ENCODE results near the gene GRAMD4.
A peak's percentile ranks its signal among the peaks of the same experiment; 100 is the strongest.

GRAMD4 gene

DNA sequence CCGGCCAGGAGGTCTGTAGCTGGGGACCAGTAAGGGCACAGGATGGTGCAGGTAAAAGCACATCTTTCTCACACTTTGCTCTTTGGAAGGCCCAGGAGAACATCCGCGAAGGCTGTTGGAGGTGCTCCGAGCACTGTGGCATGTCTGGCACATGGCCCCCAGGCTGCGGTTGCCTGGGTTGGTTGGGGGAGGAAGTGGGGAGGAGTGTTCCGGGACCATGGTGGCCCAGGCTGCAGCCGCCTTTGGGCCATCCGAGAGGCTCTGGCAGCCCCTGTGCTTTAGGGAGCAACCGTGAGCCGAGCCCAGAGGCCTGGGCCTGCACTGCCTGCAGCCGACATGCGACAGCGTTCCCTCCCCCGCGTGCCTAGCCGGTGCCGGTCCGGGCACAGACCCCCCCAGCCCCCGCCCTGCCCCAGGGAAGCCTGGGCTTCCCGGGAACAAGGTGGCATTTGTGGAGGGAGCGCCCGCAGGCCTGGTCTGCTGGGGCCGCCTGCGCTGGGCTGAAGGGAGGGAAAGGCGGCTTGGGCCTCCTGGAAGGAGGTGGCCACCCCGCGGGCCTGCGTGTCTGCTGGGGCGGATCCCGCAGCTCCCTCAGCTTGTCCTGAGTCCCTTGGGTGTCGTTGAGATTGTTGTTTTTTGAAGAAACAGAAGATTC lies 57.9 kb downstream of the GRAMD4 start:
- TF ChIP-seq, protein P1, sequence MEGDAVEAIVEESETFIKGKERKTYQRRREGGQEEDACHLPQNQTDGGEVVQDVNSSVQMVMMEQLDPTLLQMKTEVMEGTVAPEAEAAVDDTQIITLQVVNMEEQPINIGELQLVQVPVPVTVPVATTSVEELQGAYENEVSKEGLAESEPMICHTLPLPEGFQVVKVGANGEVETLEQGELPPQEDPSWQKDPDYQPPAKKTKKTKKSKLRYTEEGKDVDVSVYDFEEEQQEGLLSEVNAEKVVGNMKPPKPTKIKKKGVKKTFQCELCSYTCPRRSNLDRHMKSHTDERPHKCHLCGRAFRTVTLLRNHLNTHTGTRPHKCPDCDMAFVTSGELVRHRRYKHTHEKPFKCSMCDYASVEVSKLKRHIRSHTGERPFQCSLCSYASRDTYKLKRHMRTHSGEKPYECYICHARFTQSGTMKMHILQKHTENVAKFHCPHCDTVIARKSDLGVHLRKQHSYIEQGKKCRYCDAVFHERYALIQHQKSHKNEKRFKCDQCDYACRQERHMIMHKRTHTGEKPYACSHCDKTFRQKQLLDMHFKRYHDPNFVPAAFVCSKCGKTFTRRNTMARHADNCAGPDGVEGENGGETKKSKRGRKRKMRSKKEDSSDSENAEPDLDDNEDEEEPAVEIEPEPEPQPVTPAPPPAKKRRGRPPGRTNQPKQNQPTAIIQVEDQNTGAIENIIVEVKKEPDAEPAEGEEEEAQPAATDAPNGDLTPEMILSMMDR (IDR thresholded peaks at IDR 0.05; ENCODE audit: low read length, missing control alignments): no peak
- no peak for DNase-seq (ENCODE audit: low read depth)
- H3K4me3 ChIP-seq (replicated peaks; ENCODE audit: low read depth, low read length): no peak overlapping the region

DNA sequence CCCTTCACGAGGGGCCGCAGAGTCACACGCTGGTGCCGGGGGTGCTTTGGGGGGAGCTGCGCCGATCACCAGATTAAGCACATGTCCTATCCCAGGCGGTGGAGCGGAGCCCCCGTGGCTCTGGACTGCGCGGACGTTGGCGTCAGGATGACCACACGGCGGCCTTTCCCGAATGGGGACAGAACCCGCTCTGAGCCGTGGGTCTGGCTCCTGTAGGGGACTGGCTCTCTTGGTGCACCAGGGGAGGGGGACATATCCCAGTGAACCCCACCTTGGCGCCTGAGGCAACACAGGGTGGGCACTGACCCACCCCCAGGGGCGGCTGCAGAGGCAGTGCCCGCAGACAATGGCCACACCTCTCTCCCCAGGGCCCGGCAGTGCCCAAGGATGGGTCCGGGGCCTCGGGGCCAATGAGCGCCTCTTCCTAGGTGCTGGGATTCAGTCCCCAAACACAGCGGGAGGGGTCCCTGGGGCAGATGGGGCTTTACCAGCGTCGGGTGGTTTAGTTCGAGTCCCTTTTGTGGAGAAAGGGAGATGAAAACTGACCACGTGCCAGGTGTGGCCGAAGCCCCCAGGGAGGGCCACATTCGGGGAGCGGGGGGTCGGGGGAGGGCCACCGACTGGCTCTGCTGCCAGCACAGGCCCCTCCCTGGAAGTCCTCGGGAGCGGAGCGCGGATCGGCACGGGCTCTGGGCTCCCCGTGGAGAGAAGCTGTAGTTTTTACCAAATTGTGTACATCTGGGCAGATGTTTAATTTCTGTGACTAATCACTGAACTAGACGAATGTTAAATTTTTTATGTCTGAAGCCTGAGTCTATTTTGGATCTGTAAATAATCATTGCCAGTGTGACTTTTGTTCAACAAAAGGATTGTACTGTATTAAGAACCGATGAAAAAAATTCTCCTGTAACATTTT lies 58.9 kb downstream of the GRAMD4 start:
- H3K4me3 ChIP-seq (replicated peaks; ENCODE audit: low read depth, low read length): no peak overlapping the region
- TF ChIP-seq, protein P1 (IDR thresholded peaks at IDR 0.05; ENCODE audit: low read length, missing control alignments): no peak
- DNase-seq (ENCODE audit: low read depth): no peak

DNA sequence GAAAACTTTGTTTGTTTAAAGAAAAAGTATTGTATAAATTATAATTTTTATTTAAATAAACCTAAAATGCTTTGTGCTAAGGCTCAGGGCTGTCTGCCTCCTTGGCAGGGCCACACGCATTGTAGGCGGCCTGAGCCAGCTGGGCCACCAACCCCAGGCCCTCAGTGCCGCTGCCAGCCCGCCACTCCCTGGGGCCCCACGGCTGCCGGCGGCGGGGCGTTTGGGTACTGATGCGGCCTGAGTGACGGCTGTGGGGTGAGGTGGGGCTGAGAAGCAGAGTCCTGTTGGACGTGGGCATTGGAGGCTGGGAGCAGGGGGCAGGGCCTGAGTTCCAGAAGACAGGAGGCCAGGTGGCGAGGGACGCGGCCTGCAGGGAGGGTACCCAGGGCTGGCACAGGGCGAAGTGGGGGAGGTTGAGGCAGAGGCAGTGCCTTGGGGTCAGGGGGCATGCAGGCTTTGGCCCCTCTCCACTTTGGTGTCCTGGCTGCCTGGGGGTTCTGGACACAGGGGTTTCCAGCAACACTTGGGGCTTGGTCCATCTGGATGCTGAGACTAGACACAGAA lies 59.6 kb downstream of the GRAMD4 start:
- TF ChIP-seq, protein P1 (IDR thresholded peaks at IDR 0.05; ENCODE audit: low read length, missing control alignments): no peak

DNA sequence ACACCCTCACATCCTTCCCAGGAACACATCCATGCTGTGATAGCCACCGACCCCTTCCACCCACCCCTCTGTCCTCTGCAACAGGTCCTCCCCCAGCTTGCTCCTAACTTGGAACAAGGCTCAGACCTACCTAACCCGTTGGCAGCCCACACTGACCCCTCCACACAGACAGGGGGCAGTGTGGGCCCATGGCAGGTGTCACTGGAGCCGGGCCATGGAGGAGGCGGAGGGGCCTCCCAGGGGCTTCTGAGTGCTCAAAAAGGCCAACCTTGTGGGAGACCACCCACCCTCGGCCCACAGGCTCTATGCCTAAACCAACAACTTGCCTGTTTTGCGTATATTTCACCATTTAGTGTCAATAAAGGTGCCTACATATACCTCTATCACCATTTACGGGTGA lies 60.8 kb downstream of the GRAMD4 start:
- H3K4me3 ChIP-seq (replicated peaks; ENCODE audit: low read depth, low read length): no peak overlapping the region
- TF ChIP-seq, protein P1 (IDR thresholded peaks at IDR 0.05; ENCODE audit: low read length, missing control alignments): peak; percentile 17
- DNase-seq (ENCODE audit: low read depth): no peak

More for the DNA sequence above, 59.6 kb downstream of the GRAMD4 start:
- no peak for DNase-seq (ENCODE audit: low read depth)
- no peak overlapping the region for H3K4me3 ChIP-seq (replicated peaks; ENCODE audit: low read depth, low read length)

DNA sequence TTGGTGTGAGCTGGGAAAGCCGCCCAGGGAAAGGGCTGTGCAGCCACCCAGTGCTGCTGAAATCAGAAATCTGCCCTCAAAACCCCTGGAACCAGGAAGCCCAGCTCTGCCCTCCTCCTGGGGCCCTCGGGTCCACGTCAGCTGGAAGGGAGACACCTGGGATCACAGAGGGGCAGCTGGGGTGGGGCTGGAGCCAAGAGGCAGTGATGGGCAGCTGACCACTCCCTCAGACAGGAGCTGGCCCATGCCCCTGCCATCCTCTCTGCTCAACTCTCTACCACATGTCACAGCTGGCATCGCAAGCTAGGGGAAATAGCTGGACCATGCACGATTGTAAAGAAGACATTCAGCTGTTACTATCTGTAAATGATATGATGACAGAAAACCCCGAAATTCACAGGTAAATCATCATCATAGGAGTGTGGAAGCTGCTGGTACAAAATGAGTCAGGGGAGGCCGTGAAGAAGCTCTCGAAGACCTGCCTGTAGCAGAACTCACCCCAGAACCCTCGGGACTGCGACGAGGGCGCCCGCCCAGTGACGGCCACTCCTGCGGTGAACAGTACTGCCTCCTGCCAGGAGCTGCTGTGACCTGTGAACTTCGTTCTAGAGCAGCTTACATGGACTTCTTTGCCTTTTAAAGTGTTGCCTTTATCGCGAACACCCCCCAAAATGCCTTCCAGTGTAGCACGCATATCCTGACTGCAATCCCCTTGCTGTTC lies 62.0 kb downstream of the GRAMD4 start:
- no peak for DNase-seq (ENCODE audit: low read depth)
- TF ChIP-seq, protein P1 (IDR thresholded peaks at IDR 0.05; ENCODE audit: low read length, missing control alignments): no peak
- no peak overlapping the region for H3K4me3 ChIP-seq (replicated peaks; ENCODE audit: low read depth, low read length)

DNA sequence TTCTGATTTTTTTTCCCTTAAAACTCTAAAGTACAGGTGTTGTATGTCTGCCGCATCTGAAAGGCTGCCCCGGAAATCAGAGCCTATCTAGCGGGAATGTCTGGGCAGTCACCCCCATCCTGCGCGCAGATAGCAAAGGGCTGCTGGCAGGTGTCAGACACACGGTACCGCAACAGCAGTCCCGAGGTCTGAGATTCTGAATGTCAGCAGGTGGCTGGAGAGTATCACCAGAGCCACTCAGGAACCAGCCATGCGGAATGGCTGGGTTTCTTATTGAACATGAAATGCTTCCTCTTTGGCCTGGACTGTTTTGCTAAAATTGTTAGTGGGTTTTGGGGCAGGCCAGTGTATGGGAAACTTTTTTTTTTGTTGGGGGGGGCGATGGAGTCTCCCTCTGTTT lies 64.5 kb downstream of the GRAMD4 start:
- no peak for DNase-seq (ENCODE audit: low read depth)
- no peak overlapping the region for H3K4me3 ChIP-seq (replicated peaks; ENCODE audit: low read depth, low read length)
- TF ChIP-seq, protein P1 (IDR thresholded peaks at IDR 0.05; ENCODE audit: low read length, missing control alignments): no peak
